Measurements from ENCODE around the gene ANKZF1.

DNA sequence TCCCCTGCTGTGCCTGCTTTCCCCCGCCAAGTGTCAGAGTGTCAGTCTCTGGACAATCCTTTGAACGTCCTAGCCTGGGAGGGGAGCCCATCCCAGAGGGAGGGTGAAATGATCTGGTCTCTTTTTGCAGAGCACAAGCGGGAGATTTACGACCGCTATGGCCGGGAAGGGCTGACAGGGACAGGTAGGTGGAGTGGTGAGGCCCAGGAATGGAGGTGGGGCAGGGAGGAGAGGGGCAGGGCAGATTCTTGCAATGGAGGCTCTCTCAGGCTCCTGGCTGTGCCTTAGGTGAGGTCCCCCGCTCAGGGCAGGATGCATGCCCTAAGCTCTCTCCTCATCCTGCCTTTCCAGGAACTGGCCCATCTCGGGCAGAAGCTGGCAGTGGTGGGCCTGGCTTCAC lies 52.0 kb downstream of the ANKZF1 start:
- TF ChIP-seq OSR1 (CRISPR knock-in tag; IDR thresholded peaks at IDR 0.05): no peak
- TF ChIP-seq, protein P1, sequence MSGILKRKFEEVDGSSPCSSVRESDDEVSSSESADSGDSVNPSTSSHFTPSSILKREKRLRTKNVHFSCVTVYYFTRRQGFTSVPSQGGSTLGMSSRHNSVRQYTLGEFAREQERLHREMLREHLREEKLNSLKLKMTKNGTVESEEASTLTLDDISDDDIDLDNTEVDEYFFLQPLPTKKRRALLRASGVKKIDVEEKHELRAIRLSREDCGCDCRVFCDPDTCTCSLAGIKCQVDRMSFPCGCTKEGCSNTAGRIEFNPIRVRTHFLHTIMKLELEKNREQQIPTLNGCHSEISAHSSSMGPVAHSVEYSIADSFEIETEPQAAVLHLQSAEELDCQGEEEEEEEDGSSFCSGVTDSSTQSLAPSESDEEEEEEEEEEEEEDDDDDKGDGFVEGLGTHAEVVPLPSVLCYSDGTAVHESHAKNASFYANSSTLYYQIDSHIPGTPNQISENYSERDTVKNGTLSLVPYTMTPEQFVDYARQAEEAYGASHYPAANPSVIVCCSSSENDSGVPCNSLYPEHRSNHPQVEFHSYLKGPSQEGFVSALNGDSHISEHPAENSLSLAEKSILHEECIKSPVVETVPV (CRISPR knock-in tag; IDR thresholded peaks at IDR 0.05): no peak
- no peak for TF ChIP-seq CREB5 (CRISPR knock-in tag; IDR thresholded peaks at IDR 0.05; ENCODE audit: low read depth)
- no peak for TF ChIP-seq ZC3H10 (CRISPR knock-in tag; IDR thresholded peaks at IDR 0.05)
- no peak for TF ChIP-seq PPARA (CRISPR knock-in tag; IDR thresholded peaks at IDR 0.05; ENCODE audit: borderline replicate concordance)
- no peak for TF ChIP-seq ARNTL (CRISPR knock-in tag; IDR thresholded peaks at IDR 0.05; ENCODE audit: borderline replicate concordance, low read depth)
- TF ChIP-seq GLIS3 (CRISPR knock-in tag; IDR thresholded peaks at IDR 0.05): no peak
- TF ChIP-seq TSHZ2 (CRISPR knock-in tag; IDR thresholded peaks at IDR 0.05): no peak
- no peak for TF ChIP-seq ISL1 (CRISPR knock-in tag; IDR thresholded peaks at IDR 0.05)
- TF ChIP-seq PATZ1 (CRISPR knock-in tag; IDR thresholded peaks at IDR 0.05; ENCODE audit: borderline replicate concordance): no peak

Measured in SK-N-SH treated with all-trans-retinoic acid at 6 μM for 48 hours (cell line).